Measurements from ENCODE around the gene SYNJ2. TPM values are rescaled to one million over a fixed set of nuclear protein-coding genes. Genes with fewer than 3 reads are reported as not detected.

SYNJ2 gene
- total and polyA plus RNA-seq, 2 donors (not counting 3 experiments of a cell fraction or from before 2014, with no cell fraction given), result 35.1 to 78.2 TPM

DNA sequence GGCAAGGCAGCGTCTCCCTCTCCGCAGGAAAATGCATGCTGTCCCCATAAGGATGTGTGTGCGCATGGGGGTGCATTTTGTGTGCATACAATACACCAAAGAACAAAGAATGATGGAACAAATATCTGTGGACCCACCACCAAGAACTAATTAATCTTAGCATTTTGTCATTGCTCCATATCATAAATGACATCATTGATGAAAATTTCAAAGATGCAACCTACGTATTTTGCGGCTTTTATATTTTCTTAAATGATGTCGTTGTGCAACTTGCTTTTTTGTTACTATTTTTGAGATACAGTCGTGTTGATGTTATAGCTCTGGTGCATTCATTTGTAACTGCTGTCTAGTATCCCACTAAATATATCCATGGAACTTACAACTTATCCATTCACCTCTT, 96.7 kb downstream of the SYNJ2 start:
- FAIRE-seq, result no peak
- Histone ChIP-seq H3K9me3 (replicated peaks; ENCODE audit: control insufficient read depth, insufficient read depth, low read length) (no peaks in the 10 kb centered on the region), H3K9ac (replicated peaks; ENCODE audit: extremely low read depth, insufficient read depth, low read length) (no peak overlapping the region), H3K36me3 (ENCODE audit: control insufficient read depth in 2 of 2, extremely low read depth in 1 of 2, insufficient read depth in 2 of 2, low read length in 2 of 2) (peaks cover 35% of the 10 kb centered on the region in 2 experiments), H3K79me2 (ENCODE audit: control insufficient read depth, insufficient read depth, low read length) (no peaks in the 10 kb centered on the region), H4K20me1 (replicated peaks; ENCODE audit: control insufficient read depth, extremely low read depth, insufficient read depth, low read length) (no peaks in the 10 kb centered on the region), H3K27ac (ENCODE audit: insufficient read depth, low read depth, low read length) (no peak overlapping the region), H3K4me1 (ENCODE audit: control insufficient read depth, extremely low read depth, insufficient read depth, low read length) (peaks cover 3% of the 10 kb centered on the region), H2AFZ (ENCODE audit: low read depth, low read length) (no peak overlapping the region), H3K4me3 (replicated peaks in 1 of 3; ENCODE audit: insufficient read depth in 1 of 3, low read depth in 1 of 3, low read length in 3 of 3) (no peak overlapping the region), H3K9me1 (replicated peaks; ENCODE audit: control insufficient read depth, extremely low read depth, insufficient read depth, low read length) (no peaks in the 10 kb centered on the region), H3K27me3 (ENCODE audit: control insufficient read depth in 2 of 2, insufficient read depth in 2 of 2, low read length in 2 of 2) (no peaks in the 10 kb centered on the region), H3K4me2 (ENCODE audit: insufficient read depth, low read length) (no peak overlapping the region)
- ChIA-PET POLR2A (no interaction called here), CTCF (interaction anchor here (0.7 to 1.8 kb wide), 2 partner anchors 8 to 204 kb away, joined by 3 to 4 read pairs; no protein-coding TSS in a partner anchor)
- no peak for DNase-seq (ENCODE audit: low read depth, low spot score)
- TF ChIP-seq EZH2 (IDR thresholded peaks at IDR 0.05; ENCODE audit: borderline replicate concordance, low read depth, low read length, severe bottlenecking), result no peak
- no peak for TF ChIP-seq POLR2A (IDR thresholded peaks at IDR 0.05; ENCODE audit: low read depth, low read length)
- TF ChIP-seq JUN (IDR thresholded peaks at IDR 0.05; ENCODE audit: borderline replicate concordance, insufficient read depth, insufficient read length, low read depth), result no peak
- TF ChIP-seq, protein P1, sequence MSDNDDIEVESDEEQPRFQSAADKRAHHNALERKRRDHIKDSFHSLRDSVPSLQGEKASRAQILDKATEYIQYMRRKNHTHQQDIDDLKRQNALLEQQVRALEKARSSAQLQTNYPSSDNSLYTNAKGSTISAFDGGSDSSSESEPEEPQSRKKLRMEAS (IDR thresholded peaks at IDR 0.05; ENCODE audit: insufficient read depth, insufficient read length), result no peak
- no peak for TF ChIP-seq GATA2 (IDR thresholded peaks at IDR 0.05; ENCODE audit: insufficient read depth, insufficient read length, low read depth, low read length)
- no peak for TF ChIP-seq MYC (IDR thresholded peaks at IDR 0.05; ENCODE audit: low read depth, low read length)
- no peak for TF ChIP-seq FOS (IDR thresholded peaks at IDR 0.05; ENCODE audit: borderline replicate concordance, insufficient read depth, low read length)
- no peak for TF ChIP-seq POLR2AphosphoS5 (IDR thresholded peaks at IDR 0.05; ENCODE audit: insufficient read depth, low read depth, low read length)
- TF ChIP-seq, protein P2, sequence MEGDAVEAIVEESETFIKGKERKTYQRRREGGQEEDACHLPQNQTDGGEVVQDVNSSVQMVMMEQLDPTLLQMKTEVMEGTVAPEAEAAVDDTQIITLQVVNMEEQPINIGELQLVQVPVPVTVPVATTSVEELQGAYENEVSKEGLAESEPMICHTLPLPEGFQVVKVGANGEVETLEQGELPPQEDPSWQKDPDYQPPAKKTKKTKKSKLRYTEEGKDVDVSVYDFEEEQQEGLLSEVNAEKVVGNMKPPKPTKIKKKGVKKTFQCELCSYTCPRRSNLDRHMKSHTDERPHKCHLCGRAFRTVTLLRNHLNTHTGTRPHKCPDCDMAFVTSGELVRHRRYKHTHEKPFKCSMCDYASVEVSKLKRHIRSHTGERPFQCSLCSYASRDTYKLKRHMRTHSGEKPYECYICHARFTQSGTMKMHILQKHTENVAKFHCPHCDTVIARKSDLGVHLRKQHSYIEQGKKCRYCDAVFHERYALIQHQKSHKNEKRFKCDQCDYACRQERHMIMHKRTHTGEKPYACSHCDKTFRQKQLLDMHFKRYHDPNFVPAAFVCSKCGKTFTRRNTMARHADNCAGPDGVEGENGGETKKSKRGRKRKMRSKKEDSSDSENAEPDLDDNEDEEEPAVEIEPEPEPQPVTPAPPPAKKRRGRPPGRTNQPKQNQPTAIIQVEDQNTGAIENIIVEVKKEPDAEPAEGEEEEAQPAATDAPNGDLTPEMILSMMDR (IDR thresholded peaks at IDR 0.05; ENCODE audit: extremely low read depth in 1 of 2, insufficient read depth in 1 of 2, low read depth in 1 of 2, low read length in 2 of 2), result no peak
- dilution Hi-C loops (cut with MboI; ENCODE audit: extremely low pct_ligation_motif_present, low sequenced_read_pairs) (no loop called here), intact Hi-C loops (cut with micrococcal nuclease) (no loop called here)
- BruUV-seq (replicated peaks), result no TSS peak
